Left ventricle myocardium inferior (tissue), 1 donor: ENCODE measurements around the gene SSBP4. TPM values are rescaled to one million over a fixed set of nuclear protein-coding genes. Genes with fewer than 3 reads are reported as not detected.

Experiments
- DNase-seq: peaks from one replicate; pipeline ENCODE4 v3.0.0-alpha.2; 2020
- H3K27ac ChIP-seq: fragments of 200-600 bp; replicated peaks from 2 replicates; pipeline ENCODE4 v1.8.0; 2021
- H3K27me3 ChIP-seq: fragments of 200-600 bp; 2 replicates; pipeline ENCODE4 v1.8.0; 2021; ENCODE audit warnings: low read depth
- H3K36me3 ChIP-seq: fragments of 200-600 bp; 2 replicates; pipeline ENCODE4 v1.8.0; 2021
- H3K4me1 ChIP-seq: fragments of 200-600 bp; 2 replicates; pipeline ENCODE4 v1.8.0; 2021
- H3K4me3 ChIP-seq: fragments of 200-600 bp; 2 replicates; pipeline ENCODE4 v1.8.0; 2021; ENCODE audit warnings: mild to moderate bottlenecking, moderate library complexity
- H3K9me3 ChIP-seq: fragments of 200-600 bp; replicated peaks from 2 replicates; pipeline ENCODE4 v1.8.0; 2021
- intact Hi-C: fragments of 100-400 bp; cut with micrococcal nuclease; formaldehyde crosslinking; loops from one replicate; pipeline ENCODE4 v1.11.0; 2022
- total RNA-seq: library from RNA; stranded (reverse); fragmentation: NEBNext Ultra II Directional; extraction: Animal tissue kit (Norgen Biotek cat#: 25700); gene quantifications from one replicate; pipeline ENCODE4 v1.2.1, GENCODE V29; 2021
- TF ChIP-seq, protein P1 (sequence below): fragments of 200-600 bp; IDR thresholded peaks from 2 replicates; pipeline ENCODE4 v1.8.0; 2021; ENCODE audit warnings: antibody characterized with exemption, mild to moderate bottlenecking, borderline replicate concordance
- donor health status: DM: no; HTN: yes; CAD: no; lungs with severe emphysema.

SSBP4 gene
- total RNA-seq, 1 donor from 2014 or later: 30.8 TPM

DNA sequence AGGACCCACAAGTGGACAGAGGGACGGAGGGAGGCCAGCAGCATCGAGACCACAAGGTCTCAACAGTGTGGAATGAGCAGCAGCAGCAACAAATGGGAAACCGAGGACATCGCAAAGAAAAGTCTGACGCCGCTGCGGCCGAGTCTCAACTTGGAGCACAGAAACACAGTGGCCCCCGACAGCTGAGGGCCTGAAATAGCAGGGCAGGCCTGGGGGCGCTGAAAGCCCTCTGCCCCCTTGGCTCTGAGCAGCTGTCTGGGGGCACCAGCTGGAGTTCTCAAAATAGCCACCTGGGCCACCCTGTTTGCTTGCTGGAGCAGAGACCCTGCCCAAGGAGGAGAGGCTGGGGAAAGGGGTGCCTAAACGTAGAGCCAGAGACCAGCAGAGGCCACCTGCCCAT lies 24.6 kb downstream of the SSBP4 start:
- Histone ChIP-seq H3K9me3 (no peaks in the 10 kb centered on the region), H3K36me3 (peaks cover 55% of the 10 kb centered on the region), H3K27ac (no peak overlapping the region), H3K4me1 (peaks cover 19% of the 10 kb centered on the region), H3K4me3 (no peak overlapping the region), H3K27me3 (no peaks in the 10 kb centered on the region)
- intact Hi-C loops: no loop called here
- no peak for DNase-seq
- TF ChIP-seq, protein P1, sequence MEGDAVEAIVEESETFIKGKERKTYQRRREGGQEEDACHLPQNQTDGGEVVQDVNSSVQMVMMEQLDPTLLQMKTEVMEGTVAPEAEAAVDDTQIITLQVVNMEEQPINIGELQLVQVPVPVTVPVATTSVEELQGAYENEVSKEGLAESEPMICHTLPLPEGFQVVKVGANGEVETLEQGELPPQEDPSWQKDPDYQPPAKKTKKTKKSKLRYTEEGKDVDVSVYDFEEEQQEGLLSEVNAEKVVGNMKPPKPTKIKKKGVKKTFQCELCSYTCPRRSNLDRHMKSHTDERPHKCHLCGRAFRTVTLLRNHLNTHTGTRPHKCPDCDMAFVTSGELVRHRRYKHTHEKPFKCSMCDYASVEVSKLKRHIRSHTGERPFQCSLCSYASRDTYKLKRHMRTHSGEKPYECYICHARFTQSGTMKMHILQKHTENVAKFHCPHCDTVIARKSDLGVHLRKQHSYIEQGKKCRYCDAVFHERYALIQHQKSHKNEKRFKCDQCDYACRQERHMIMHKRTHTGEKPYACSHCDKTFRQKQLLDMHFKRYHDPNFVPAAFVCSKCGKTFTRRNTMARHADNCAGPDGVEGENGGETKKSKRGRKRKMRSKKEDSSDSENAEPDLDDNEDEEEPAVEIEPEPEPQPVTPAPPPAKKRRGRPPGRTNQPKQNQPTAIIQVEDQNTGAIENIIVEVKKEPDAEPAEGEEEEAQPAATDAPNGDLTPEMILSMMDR: no peak

- Histone ChIP-seq H3K4me3 (no peak overlapping the region), H3K36me3 (peaks cover 62% of the 10 kb centered on the region), H3K27ac (no peak overlapping the region), H3K4me1 (peaks cover 14% of the 10 kb centered on the region), H3K9me3 (no peaks in the 10 kb centered on the region), H3K27me3 (no peaks in the 10 kb centered on the region)
- TF ChIP-seq, protein P1: no peak
- intact Hi-C loops: no loop called here
- no peak for DNase-seq
These were observed 25.3 kb downstream of the SSBP4 start for GRCh38 chr19:18444513-18444912.

DNA sequence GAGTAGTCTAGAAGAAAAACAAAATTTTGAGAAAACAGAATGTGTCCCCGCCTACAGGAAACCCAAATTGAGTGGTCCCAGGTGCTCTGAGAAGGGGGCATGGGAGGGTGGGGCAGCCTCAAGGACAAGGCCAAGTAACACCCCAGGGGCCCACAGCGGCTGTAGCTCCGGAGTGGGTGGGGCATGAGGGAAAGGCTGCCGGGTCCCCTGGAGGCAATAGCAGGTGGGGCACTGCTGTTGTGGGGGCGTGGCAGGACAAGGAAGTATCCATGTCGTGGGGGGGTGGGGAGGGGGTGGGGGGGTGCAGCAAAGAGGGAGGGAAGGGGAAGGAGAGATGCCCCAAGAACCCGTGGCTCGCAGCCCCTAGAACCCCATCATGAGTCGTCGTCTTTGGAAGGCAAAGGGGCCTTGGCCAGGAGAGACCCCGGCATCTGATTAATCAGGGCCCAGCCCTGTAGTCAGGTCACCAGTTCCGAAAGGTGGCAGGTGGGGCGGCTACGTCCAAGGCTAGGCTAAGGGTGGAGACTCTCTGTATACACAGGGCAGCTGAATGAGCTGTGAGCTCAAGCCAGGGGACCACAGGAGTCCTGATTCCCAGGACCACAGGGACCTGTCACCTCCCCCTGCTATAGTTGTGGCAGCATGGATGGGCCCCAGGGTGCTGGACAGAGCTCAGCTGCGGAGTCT lies 26.2 kb downstream of the SSBP4 start:
- intact Hi-C loops: no loop called here
- Histone ChIP-seq H3K9me3 (no peaks in the 10 kb centered on the region), H3K36me3 (peaks cover 71% of the 10 kb centered on the region), H3K4me3 (no peak overlapping the region), H3K27me3 (no peaks in the 10 kb centered on the region), H3K4me1 (peaks cover 15% of the 10 kb centered on the region), H3K27ac (no peak overlapping the region)
- no peak for DNase-seq
- TF ChIP-seq, protein P1: no peak

DNA sequence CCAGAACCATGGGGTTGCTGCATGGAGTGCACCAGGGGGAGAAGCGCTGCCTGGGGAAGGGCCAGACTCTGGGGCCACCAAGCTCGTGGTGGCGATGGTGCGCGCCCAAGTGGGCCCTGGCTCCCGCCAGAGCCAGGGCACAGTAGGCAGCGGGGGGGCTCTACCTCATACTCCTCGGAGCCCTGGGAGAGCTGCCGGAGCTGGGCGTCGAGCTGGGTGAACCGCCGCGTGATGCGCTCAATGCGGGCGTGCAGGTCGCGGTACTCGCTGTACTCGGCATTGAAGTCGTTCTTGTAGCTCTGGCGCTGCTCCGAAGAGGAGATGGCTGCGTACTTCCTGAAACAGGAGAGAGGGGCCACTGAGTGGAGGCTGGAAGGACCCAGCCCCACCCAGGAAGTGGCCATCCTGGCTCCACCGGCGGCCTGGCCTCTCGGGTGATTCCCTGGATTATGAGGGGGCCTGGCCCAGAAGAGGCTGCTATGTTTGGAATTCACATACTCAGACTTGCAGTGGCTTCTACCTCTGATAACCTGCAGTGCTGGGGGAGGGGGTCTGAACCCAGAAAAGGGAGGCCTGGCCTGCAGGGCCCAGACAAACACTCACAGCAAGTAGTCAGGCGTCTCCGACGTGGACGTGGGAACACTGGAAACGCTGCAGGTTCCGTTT lies 27.1 kb downstream of the SSBP4 start:
- TF ChIP-seq, protein P1: no peak
- H3K4me1 ChIP-seq: peaks cover 24% of the 10 kb centered on the region
- intact Hi-C loops: no loop called here
- H3K9me3 ChIP-seq: no peaks in the 10 kb centered on the region
- H3K27ac ChIP-seq: no peak overlapping the region
- H3K27me3 ChIP-seq: no peaks in the 10 kb centered on the region
- H3K36me3 ChIP-seq: peaks cover 78% of the 10 kb centered on the region
- no peak for DNase-seq
- no peak overlapping the region for H3K4me3 ChIP-seq

DNA sequence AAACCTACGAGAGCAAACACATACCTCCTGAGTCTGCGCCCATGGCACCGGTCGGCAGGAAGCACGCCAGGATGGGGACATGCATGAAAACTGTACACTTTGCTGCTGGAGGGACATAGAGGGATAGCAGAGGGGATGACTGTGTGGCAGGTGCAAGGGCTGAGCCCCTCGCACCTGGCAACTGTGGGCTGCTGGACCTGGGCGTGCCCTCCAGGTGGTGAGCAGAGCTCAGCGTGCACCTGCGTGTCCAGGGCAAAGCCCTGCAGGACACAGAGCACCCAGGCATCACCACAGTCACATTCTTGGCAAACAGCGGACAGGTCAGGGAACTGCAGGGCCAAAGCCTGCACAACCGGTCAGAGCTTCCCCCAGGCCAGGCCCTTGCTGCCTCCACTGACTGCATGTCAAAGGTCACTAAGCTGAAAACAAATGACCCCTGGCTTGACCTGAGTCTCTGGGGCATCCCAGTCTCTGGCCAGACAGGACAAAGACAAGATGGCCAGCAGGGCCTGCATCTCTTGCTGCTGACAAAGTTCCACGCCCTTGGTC lies 27.7 kb downstream of the SSBP4 start:
- H3K4me3 ChIP-seq: no peak overlapping the region
- TF ChIP-seq, protein P1: no peak
- intact Hi-C loops: no loop called here

More for the DNA sequence above, 27.7 kb downstream of the SSBP4 start:
- Histone ChIP-seq H3K4me1 (peaks cover 29% of the 10 kb centered on the region), H3K9me3 (no peaks in the 10 kb centered on the region), H3K27me3 (no peaks in the 10 kb centered on the region), H3K36me3 (peaks cover 84% of the 10 kb centered on the region), H3K27ac (no peak overlapping the region)
- no peak for DNase-seq
